NT2/D1 (cell line): Measurements from ENCODE around the gene HMGCL.

Experiments
- SUZ12 ChIP-seq: IDR thresholded peaks from 2 replicates; pipeline ENCODE4 v1.6.1; 2011; ENCODE audit not compliant: insufficient read length, insufficient read depth; ENCODE audit errors: extremely low read depth
- ZNF274 ChIP-seq: IDR thresholded peaks from 2 replicates; pipeline ENCODE4 v1.6.1; 2011; ENCODE audit warnings: mild to moderate bottlenecking, low read depth, low read length

DNA sequence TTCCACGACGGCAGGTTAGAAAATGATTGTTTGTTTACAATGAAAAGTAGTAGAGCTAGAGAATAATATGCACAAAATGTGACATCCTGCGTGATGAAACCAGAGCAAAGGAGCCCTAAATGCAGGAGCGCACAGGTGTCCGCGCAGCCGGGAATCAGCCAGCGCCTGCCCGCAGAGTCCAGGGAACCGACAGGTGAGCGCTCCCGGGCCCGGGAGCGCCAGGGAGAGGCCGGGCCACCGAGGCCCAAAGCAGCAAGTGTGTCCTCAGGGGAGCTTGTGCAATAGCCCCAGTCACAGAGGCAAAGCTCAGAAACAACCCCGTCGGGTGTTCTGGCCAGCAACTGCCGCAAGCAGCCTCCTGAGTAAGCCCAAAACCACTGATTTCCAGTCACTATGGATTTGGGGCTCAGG is 23.9 kb downstream of the HMGCL start:
- TF ChIP-seq SUZ12 (no peak), ZNF274 (no peak)
